HG03432 (cell line): ENCODE results near the gene ABTB2.

Source experiments
- ATAC-seq: cut with Tn5 transposase; IDR thresholded peaks from one replicate; pipeline ENCODE4 v1.9.1; 2021; ENCODE audit warnings: mild to moderate bottlenecking, moderate library complexity; ENCODE audit not compliant: unreplicated experiment

Gene ABTB2

DNA sequence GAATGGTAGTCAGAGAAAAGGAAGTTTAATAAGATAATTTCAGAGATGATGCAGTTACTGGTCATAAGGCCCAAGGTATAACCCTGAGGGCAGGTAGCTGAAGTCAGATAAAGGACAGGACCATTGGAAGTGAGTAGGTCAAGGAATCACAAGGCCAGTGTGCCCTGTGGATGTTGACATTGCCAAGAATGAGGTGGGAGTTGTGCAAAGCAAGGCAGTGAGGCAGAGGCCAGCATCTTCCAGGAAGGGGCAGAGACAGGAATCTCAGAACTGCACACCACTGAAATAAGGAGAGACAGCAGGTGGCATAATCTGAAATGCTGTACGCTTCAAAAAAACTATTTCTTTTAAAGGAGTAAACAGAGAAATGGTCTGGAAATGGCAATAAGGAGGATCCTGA, 61.4 kb downstream of the ABTB2 start:
- ATAC-seq, result no peak

DNA sequence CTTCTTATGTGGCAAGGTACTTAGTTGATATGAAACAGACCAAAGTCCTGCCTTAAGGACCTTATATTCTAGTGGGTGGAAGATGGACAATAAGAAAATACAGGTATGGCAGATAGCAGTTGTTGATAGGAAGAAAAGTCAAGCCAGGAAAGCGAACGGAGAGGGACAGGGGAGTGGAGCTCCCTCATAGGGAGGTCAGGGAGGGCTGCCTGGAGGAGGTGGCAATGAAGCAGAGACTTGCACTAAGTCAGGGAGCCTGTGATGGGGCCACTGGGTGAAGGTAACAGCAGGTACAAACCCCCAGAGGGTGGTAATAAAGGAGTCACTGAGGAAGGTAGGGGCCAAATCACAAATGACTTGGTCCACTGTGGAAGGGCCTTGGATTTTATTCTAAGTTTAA, 65.3 kb downstream of the ABTB2 start:
- no peak for ATAC-seq

DNA sequence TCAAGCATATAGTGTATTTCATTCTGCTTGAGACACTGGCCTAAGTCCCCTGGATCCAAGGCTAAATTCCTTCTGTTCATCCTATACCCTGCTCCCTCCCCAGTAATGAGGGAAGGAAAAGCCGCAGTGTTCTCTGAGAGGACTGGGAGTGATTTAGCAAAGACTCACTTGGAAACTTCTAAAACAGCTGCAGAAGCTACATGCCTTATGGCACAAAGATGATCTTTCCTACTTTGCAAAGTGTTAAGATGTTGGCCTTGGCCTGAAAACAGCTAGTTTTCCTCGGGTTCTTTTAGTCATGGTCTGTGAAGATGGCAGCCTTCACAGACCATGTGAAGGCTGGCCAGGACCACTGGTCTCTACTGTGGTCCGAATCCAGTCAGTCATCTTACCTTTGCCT, 65.7 kb downstream of the ABTB2 start:
- ATAC-seq, result no peak

DNA sequence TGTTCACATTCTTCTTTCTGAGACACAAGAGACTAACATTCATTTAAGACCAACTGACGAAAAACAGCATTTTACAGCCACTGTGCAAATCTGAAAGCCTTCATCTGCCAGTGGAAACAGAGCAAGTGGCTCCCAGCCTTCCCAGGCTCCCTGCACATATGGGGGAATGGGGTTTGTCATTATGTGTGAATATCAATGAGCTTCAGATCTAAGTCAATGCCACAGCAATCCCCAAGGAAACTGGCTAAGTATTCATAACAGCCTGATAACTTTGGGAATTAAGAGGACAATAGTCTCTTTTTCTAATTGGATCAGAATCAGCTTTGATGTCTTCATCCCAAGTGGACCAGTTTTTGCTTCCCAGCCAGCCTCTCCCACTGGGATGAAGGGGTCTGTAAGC, 66.9 kb downstream of the ABTB2 start:
- ATAC-seq, result no peak

DNA sequence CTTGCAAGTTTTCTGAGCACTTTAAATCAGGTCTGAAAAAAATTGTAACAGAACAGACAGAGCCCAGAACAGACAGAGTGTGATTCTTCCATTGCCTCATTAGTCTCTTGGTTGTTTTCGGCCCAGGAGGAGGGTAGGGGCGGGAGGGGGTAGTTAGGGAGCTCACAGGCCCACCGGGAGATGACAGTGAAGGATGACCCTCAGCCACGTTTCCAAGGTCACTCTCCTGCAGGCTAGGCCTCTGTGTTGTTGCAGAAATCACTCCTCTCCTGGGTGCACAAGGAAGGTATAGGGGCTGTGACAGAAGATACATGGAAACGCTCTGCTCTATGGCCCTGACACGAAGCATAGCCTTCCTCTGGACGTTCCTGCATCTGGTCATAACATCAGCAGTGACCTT, 69.3 kb downstream of the ABTB2 start:
- no peak for ATAC-seq

GRCh38 chr11:34284811-34285481, 72.9 kb downstream of the ABTB2 start:
- no peak for ATAC-seq

DNA sequence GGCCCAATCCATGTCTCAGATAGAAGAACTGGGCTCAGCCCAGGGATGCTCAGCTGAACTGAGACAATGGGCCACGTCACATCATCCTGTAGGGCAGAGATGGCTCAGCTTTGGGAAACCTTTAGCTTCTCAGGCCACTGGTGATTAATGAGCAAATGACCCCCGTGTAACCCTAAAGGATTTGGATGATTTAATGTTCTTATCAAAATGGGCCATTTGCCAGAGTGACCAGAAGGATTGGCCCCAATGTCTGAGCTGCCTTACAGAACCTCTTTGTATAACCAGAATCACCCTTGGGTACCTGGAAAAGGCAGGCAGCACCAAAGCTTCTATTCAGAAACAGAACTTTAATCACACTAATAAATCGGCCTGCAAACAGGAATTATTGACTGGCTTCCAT, 73.7 kb downstream of the ABTB2 start:
- ATAC-seq, result no peak

DNA sequence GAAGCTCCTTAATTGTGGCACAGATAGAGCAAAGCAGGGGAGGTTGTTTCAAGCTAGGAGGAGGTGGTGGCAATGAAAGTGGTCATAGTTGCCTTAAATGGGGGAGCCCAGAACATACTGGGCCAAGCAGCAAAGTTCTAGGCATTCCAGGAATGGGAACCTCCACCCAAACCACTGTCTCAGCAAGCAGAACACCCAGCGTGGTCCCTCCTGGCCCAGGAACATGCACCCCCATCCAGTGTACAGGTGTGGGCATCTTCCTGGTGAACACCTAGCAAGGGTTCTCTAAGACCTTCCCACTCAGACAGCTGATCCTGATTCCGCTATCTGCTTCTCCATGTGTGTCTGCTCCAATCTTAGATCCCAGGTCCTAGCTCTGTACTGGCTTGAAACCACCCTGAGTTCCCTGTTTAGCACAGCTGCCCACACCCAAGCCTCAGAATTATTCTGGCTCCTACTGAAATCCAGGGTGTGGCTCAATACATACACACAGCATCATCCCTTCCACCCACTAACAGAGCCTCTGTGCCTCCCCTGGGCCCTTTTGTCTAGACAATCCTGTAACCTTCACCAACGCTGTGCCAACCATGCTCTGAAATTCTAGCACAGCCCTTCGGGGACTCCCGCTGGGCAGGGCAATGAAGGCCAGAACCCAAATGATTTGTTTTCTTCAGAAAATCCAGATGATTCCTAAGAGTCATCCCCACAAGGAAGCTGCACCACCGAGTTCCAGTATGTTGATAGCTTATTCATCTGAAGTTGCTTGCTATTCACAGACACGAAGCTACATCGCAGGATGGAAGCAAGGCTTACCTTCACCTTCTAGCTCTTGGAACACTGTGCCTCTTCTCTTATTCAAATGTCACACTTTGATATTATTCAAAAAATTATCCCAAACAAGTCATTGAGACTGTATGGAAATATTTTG, 76.6 kb downstream of the ABTB2 start:
- ATAC-seq, result no peak

- peak; percentile 78 for ATAC-seq
These were observed 79.0 kb downstream of the ABTB2 start for GRCh38 chr11:34278693-34279297.

DNA sequence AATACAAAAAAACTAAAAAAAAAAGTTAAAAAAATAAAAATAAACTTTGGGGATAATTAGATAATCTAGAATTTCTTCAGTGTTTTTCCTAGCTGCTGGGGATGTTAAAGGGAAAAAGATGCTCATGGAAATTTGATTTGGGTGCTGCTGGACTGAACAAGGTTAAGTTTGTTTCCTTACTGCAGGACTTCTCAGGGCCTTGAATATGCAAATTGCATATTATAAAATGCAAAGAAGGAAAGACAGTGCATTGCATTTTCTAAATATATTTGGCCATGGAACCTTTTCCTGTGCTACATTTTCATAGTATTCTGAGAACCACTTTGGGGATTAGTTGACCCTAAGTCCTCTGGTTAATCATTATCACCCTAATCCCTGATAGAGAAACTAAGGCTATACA, 79.6 kb downstream of the ABTB2 start:
- ATAC-seq, result no peak

GRCh38 chr11:34277171-34277570, 80.6 kb downstream of the ABTB2 start:
- no peak for ATAC-seq

- ATAC-seq, result no peak
These were observed 81.4 kb downstream of the ABTB2 start for GRCh38 chr11:34276352-34276864.

DNA sequence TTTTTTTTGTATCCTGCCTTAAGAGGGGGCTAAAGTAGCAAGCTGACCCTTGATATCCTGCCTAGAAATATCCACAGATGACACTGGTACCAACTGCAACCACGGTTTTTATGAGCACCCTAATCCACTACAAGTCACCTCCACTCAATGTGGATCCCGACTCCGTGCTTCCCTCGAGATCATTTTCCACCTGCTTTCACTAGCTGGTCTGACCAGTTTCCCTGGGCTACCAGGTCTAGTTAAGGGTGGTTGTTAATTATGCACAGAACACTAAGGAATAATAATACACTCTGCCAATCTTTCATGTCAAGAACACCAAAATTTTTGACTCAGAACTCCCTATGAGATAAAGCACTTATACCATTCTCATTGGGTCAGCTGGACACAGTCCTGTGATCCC, 82.3 kb downstream of the ABTB2 start:
- no peak for ATAC-seq

- no peak for ATAC-seq
These were observed 83.0 kb downstream of the ABTB2 start for GRCh38 chr11:34274712-34275398.

GRCh38 chr11:34273099-34273498, 84.7 kb downstream of the ABTB2 start:
- ATAC-seq, result no peak

- ATAC-seq, result no peak
These were observed 86.1 kb downstream of the ABTB2 start for GRCh38 chr11:34271727-34272126.

- no peak for ATAC-seq
These were observed 87.1 kb downstream of the ABTB2 start for GRCh38 chr11:34270711-34271110.

- ATAC-seq, result no peak
These were observed 88.0 kb downstream of the ABTB2 start for GRCh38 chr11:34269694-34270245.

GRCh38 chr11:34268906-34269430, 88.8 kb downstream of the ABTB2 start:
- ATAC-seq, result no peak

DNA sequence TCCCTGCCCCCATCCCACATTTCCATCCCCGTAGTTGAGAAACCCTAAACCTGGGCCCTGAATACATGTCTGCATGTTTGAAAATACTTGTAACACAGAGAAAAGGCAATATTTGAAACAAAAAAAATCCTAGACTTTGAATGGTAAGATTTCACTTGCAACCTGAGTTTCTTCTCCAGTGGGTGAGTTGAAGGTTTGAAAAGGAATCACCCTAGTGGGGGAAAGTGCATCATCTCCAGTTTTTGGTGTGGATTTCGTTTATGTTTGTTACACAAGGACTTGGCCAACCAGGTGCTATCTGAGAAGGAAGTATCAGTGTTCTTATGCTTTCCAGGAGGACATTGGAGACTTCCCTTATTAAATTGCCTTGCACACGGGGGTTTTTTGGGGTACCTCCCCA, 90.4 kb downstream of the ABTB2 start:
- no peak for ATAC-seq

DNA sequence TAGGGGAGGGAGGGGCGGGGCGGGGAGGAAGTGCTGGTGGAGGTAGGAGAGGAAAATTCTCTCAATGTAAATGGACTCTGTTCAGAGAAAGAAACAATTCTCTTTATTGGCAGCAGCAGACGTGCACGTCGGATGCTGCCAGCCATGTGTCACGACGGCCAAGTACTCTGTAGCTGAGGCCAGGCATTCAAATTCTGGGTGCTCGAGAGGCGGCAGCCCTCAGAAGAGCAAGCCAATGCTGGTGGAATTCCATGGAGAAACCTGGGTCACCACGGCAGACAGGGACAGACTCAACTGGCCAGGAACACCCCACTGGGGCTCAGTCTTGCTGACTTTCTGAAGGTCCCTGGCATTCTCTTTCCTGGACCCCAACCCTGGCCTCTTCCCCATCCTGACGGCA, 90.8 kb downstream of the ABTB2 start:
- ATAC-seq, result no peak
